Measurements from ENCODE around the gene AMOTL2.

DNA sequence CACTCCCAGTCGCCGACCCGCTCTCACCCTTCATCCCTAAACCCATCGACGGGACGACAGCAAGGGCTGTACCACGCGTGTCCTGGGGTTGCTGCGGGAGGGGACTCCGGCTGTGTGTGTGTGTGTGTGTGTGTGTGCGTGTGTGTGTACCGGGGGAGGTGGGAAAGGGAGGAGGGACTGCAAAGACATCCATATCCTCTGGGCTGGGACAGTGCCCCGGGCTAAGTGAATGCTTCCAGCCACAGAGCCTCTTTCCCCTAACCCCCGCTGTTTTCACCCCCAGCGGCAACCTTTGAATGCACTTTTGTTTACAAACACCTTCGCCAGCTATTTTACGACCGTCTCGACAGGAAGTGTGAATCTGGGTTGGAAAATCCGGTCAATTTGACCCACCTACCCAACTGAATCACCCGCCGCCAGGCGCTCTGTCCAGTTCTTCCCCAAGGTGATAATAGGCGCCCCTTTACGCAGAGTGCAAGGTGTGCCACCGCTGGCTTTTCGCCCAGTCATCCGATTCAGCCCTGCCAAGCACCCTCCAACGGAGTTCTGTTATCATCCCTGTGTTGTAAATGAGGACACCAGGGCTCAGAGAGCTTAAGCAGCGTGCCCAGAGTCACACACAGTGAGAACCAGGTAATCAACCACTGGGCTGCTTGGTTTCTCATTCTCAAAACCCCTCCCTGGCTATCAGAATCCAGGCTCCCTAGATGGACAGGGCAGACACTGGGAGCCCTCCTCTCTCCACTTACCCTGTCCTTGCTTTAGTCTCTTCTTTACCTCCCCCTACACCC, 739 bp upstream of the AMOTL2 start:
- no peak for TF ChIP-seq POLR2A (IDR thresholded peaks at IDR 0.05; ENCODE audit: low read depth, low read length)
- no peak for TF ChIP-seq POLR2AphosphoS5 (IDR thresholded peaks at IDR 0.05; ENCODE audit: low read depth, low read length)
